IMR-90 (cell line): ENCODE data around the gene TM4SF4. TPM values are rescaled to one million over a fixed set of nuclear protein-coding genes. Genes with fewer than 3 reads are reported as not detected.

ENCODE experiments used
- ATAC-seq: fragments of 200-7000 bp; cut with Tn5 transposase; 2 replicates; pipeline ENCODE4 v1.9.1; 2020; ENCODE audit warnings: low read depth, mild to moderate bottlenecking, moderate library complexity
- BruUV-seq: library from RNA; stranded (reverse); fragments of 400-500 nt; replicated peaks from 2 replicates; lab custom pipeline; 2021; lab: Mats Ljungman, UMichigan
- CTCF ChIA-PET: fragments of 300-600 bp; formaldehyde crosslinking; extraction: SDS; loops from one replicate; lab custom pipeline; 2021; ENCODE audit warnings: antibody characterized with exemption; lab: Yijun Ruan, JAX
- POLR2A ChIA-PET: fragments of 300-600 bp; sonication (Branson Sonifier 250); formaldehyde crosslinking; loops from one replicate; lab custom pipeline; 2022; ENCODE audit warnings: antibody characterized with exemption; ENCODE audit not compliant: unreplicated experiment; lab: Charles Lee
- DNase-seq: peaks from one replicate; pipeline ENCODE4 v3.0.0; 2013
- H2AFZ ChIP-seq: replicated peaks from 2 replicates; pipeline ENCODE3; 2013; ENCODE audit warnings: low read length, mild to moderate bottlenecking; ENCODE audit not compliant: poor library complexity
- H2AK5ac ChIP-seq: 2 replicates; pipeline ENCODE4 v1.6.1; 2013; ENCODE audit warnings: low read depth, low read length, inconsistent platforms
- H2AK9ac ChIP-seq: replicated peaks from 2 replicates; pipeline ENCODE3; 2013; ENCODE audit warnings: mild to moderate bottlenecking, low read depth, low read length, moderate library complexity; ENCODE audit not compliant: poor library complexity
- H2BK120ac ChIP-seq: 2 replicates; pipeline ENCODE4 v1.6.1; 2013; ENCODE audit warnings: low read depth, low read length, inconsistent platforms
- H2BK15ac ChIP-seq: 3 replicates; pipeline ENCODE4 v1.6.1; 2013; ENCODE audit warnings: low read depth, low read length, inconsistent platforms
- H2BK20ac ChIP-seq: 2 replicates; pipeline ENCODE4 v1.6.1; 2013; ENCODE audit warnings: low read depth, mild to moderate bottlenecking, inconsistent platforms, low read length, moderate library complexity
- H2BK5ac ChIP-seq: 2 replicates; pipeline ENCODE4 v1.6.1; 2013; ENCODE audit warnings: mild to moderate bottlenecking, low read depth, low read length, inconsistent platforms; ENCODE audit not compliant: poor library complexity, severe bottlenecking
- H3K14ac ChIP-seq: replicated peaks from 2 replicates; pipeline ENCODE4 v1.6.1; 2013; ENCODE audit warnings: low read depth, low read length, inconsistent platforms
- H3K18ac ChIP-seq: 2 replicates; pipeline ENCODE4 v1.6.1; 2013; ENCODE audit warnings: low read depth, low read length, control low read depth
- H3K23ac ChIP-seq: 2 replicates; pipeline ENCODE4 v1.6.1; 2013; ENCODE audit warnings: low read depth, low read length, inconsistent platforms
- H3K27ac ChIP-seq: 2 replicates; pipeline ENCODE4 v1.5.1; 2013; ENCODE audit warnings: mild to moderate bottlenecking, control low read depth, low read length; ENCODE audit not compliant: insufficient read depth
- H3K27me3 ChIP-seq: 2 replicates; pipeline ENCODE4 v1.6.1; 2013; ENCODE audit warnings: low read length; ENCODE audit not compliant: control insufficient read depth, insufficient read depth
- H3K36me3 ChIP-seq: 2 replicates; pipeline ENCODE4 v1.6.1; 2013; ENCODE audit warnings: low read length, mixed read lengths; ENCODE audit not compliant: control insufficient read depth, insufficient read depth
- H3K4ac ChIP-seq: 2 replicates; pipeline ENCODE4 v1.6.1; 2013; ENCODE audit warnings: low read depth, low read length, inconsistent platforms
- H3K4me1 ChIP-seq: 2 replicates; pipeline ENCODE4 v1.6.1; 2013; ENCODE audit warnings: low read length, mixed read lengths; ENCODE audit not compliant: control insufficient read depth, insufficient read depth
- H3K4me2 ChIP-seq: 2 replicates; pipeline ENCODE4 v1.6.1; 2013; ENCODE audit warnings: low read depth, mild to moderate bottlenecking, control low read depth, low read length, moderate library complexity
- H3K4me3 ChIP-seq: 2 replicates; pipeline ENCODE4 v1.5.1; 2013; ENCODE audit warnings: low read depth, mild to moderate bottlenecking, control low read depth, low read length, moderate library complexity; ENCODE audit not compliant: insufficient read depth
- H3K56ac ChIP-seq: 2 replicates; pipeline ENCODE4 v1.6.1; 2013; ENCODE audit warnings: low read length, inconsistent platforms; ENCODE audit not compliant: insufficient read depth; ENCODE audit errors: extremely low read depth
- H3K79me1 ChIP-seq, 2 experiments: 2 replicates each; pipeline ENCODE4 v1.6.1; 2013; ENCODE audit warnings: low read length in 2 of 2, inconsistent platforms in 1 of 2, low read depth in 1 of 2
- H3K9ac ChIP-seq: 2 replicates; pipeline ENCODE4 v1.6.1; 2013; ENCODE audit warnings: low read depth, low read length, control low read depth
- H3K9me1 ChIP-seq: 2 replicates; pipeline ENCODE4 v1.6.1; 2013; ENCODE audit warnings: low read length, inconsistent platforms; ENCODE audit not compliant: insufficient read depth
- H3K9me3 ChIP-seq: 2 replicates; pipeline ENCODE4 v1.6.1; 2013; ENCODE audit warnings: low read length; ENCODE audit not compliant: control insufficient read depth, insufficient read depth
- H4K20me1 ChIP-seq: 2 replicates; pipeline ENCODE4 v1.6.1; 2013; ENCODE audit warnings: low read length, inconsistent platforms; ENCODE audit not compliant: insufficient read depth
- H4K5ac ChIP-seq: 2 replicates; pipeline ENCODE4 v1.6.1; 2013; ENCODE audit warnings: mild to moderate bottlenecking, low read depth, low read length, control low read depth
- H4K8ac ChIP-seq, 2 experiments: 2 replicates each; pipeline ENCODE4 v1.6.1; 2013; ENCODE audit warnings: low read depth in 2 of 2, low read length in 2 of 2, control low read depth in 1 of 2, inconsistent platforms in 1 of 2
- H4K91ac ChIP-seq: 2 replicates; pipeline ENCODE4 v1.6.1; 2013; ENCODE audit warnings: low read depth, low read length, inconsistent platforms; ENCODE audit not compliant: insufficient read depth
- BHLHE40 ChIP-seq: fragments of 150-350 bp; IDR thresholded peaks from 2 replicates; pipeline ENCODE4 v1.6.1; 2016; ENCODE audit warnings: mild to moderate bottlenecking, low read depth, low read length
- CEBPB ChIP-seq: IDR thresholded peaks from 2 replicates; pipeline ENCODE4 v1.6.1; 2012; ENCODE audit warnings: low read depth, low read length, improper control_type of control experiment
- CHD1 ChIP-seq: IDR thresholded peaks from 2 replicates; pipeline ENCODE4 v1.6.1; 2012; ENCODE audit warnings: low read depth, low read length, improper control_type of control experiment
- FOS ChIP-seq: fragments of 150-350 bp; IDR thresholded peaks from 2 replicates; pipeline ENCODE4 v1.6.1; 2016; ENCODE audit warnings: low read depth, low read length
- MAFK ChIP-seq: IDR thresholded peaks from 2 replicates; pipeline ENCODE4 v1.6.1; 2012; ENCODE audit warnings: low read depth, low read length, improper control_type of control experiment
- MAZ ChIP-seq: IDR thresholded peaks from 2 replicates; pipeline ENCODE4 v1.6.1; 2012; ENCODE audit warnings: low read depth, mild to moderate bottlenecking, low read length, improper control_type of control experiment, moderate library complexity, borderline replicate concordance
- MXI1 ChIP-seq: IDR thresholded peaks from 2 replicates; pipeline ENCODE4 v1.6.1; 2012; ENCODE audit warnings: low read depth, mild to moderate bottlenecking, low read length, moderate library complexity, borderline replicate concordance
- NFE2L2 ChIP-seq: fragments of 150-350 bp; IDR thresholded peaks from 2 replicates; pipeline ENCODE4 v1.6.1; 2016; ENCODE audit warnings: low read depth, mild to moderate bottlenecking, low read length
- POLR2A ChIP-seq: IDR thresholded peaks from 2 replicates; pipeline ENCODE4 v1.6.1; 2012; ENCODE audit warnings: mild to moderate bottlenecking, low read depth, low read length
- RCOR1 ChIP-seq: IDR thresholded peaks from 2 replicates; pipeline ENCODE4 v1.6.1; 2012; ENCODE audit warnings: mild to moderate bottlenecking, low read length, improper control_type of control experiment; ENCODE audit not compliant: insufficient replicate concordance
- RFX5 ChIP-seq: IDR thresholded peaks from 2 replicates; pipeline ENCODE4 v1.8.0; 2012; ENCODE audit warnings: low read depth, mild to moderate bottlenecking, low read length, moderate library complexity
- SMC3 ChIP-seq: fragments of 150-350 bp; IDR thresholded peaks from 2 replicates; pipeline ENCODE4 v1.6.1; 2016; ENCODE audit warnings: low read depth, mild to moderate bottlenecking, antibody characterized with exemption, low read length, moderate library complexity
- WGBS, 2 experiments: methylation state at CpG; one replicate each; pipeline versions ENCODE4 v1.1.5 to v1.1.7; 2013; ENCODE audit warnings: missing lambda C conversion rate in 2 of 2; ENCODE audit not compliant: insufficient read length in 1 of 2; ENCODE audit errors: extremely low coverage in 2 of 2; 5-methylcytosine and 5-hydroxymethylcytosine counted together
- dilution Hi-C: fragments of 300-500 bp; cut with HindIII; formaldehyde crosslinking; loops from one replicate; pipeline ENCODE4 v1.14.3; 2018; ENCODE audit warnings: low sequenced_read_pairs; ENCODE audit not compliant: unreplicated experiment
- in situ Hi-C: fragments of 300-500 bp; cut with MboI; formaldehyde crosslinking; loops from 3 replicates; pipeline ENCODE4 v1.14.3; 2019; ENCODE audit warnings: low sequenced_read_pairs, inconsistent platforms, mixed read lengths
- intact Hi-C: fragments of 100-400 bp; cut with micrococcal nuclease; formaldehyde crosslinking; loops from 2 replicates; pipeline ENCODE4 v1.10.0; 2022
- polyA plus RNA-seq, 3 experiments: library from polyadenylated mRNA; depleted of rRNA; stranded (reverse); fragments of >200 nt; gene quantifications; 2 replicates each; pipeline ENCODE4 v1.2.3, GENCODE V29; 2012; ENCODE audit warnings: low replicate concordance in 1 of 3
- total RNA-seq: library from RNA; depleted of rRNA; stranded (reverse); fragments of >200 nt; gene quantifications from 2 replicates; pipeline ENCODE4 v1.2.3, GENCODE V29; 2012
- TF ChIP-seq, protein P1 (sequence below): fragments of 150-350 bp; IDR thresholded peaks from 2 replicates; pipeline ENCODE4 v1.6.1; 2017; ENCODE audit warnings: mild to moderate bottlenecking, antibody characterized with exemption, low read length, low read depth
- TF ChIP-seq, protein P2 (sequence below): fragments of 150-350 bp; IDR thresholded peaks from 2 replicates; pipeline ENCODE4 v1.6.1; 2016; ENCODE audit warnings: low read depth, mild to moderate bottlenecking, low read length, moderate library complexity, borderline replicate concordance

The TM4SF4 gene
- total and polyA plus RNA-seq, 2 of the 4 experiments (the other 2 are of a cell fraction), result 0.60 to 1.6 TPM

- Histone ChIP-seq H4K20me1 (peaks cover 7% of the 10 kb centered on the region; the same call in 1 of the 2 replicates), H3K18ac (peak overlapping the region; percentile 75), H2BK5ac (peak overlapping the region; percentile 83), H2BK15ac (peak overlapping the region; percentile 80; the same call in 1 of the 3 replicates), H3K9me1 (peaks cover 28% of the 10 kb centered on the region), H3K36me3 (peaks cover 12% of the 10 kb centered on the region), H3K4ac (peak overlapping the region; percentile 93), H3K4me1 (peaks cover 24% of the 10 kb centered on the region), H4K91ac (peak overlapping the region; percentile 60; the same call in 1 of the 2 replicates), H3K23ac (peak overlapping the region; percentile 75; the same call in 1 of the 2 replicates), H4K5ac (peak overlapping the region; percentile 57; the same call in 1 of the 2 replicates), H2AK5ac (peak overlapping the region; percentile 48; the same call in 1 of the 2 replicates), H2AK9ac (no peak overlapping the region), H3K14ac (peak overlapping the region; percentile 88), H3K4me2 (peak overlapping the region; percentile 16; the same call in 1 of the 2 replicates), H3K27me3 (no peaks in the 10 kb centered on the region), H2BK120ac (peak overlapping the region; percentile 87), H3K9me3 (no peaks in the 10 kb centered on the region), H3K4me3 (no peak overlapping the region), H2BK20ac (peak overlapping the region; percentile 71), H3K79me1 (peaks cover 37 to 73% of the 10 kb centered on the region in 2 experiments), H3K27ac (peak overlapping the region; percentile 60), H3K56ac (no peak overlapping the region; the same call in none of the 2 replicates), H4K8ac (peak overlapping the region; percentile 55 to 66; a peak in 3 of 4 replicates), H3K9ac (peak overlapping the region; percentile 6; the same call in 1 of the 2 replicates), H2AFZ (no peak overlapping the region)
- intact Hi-C loops (loop anchor here (5.0 kb wide), 1 partner anchor 35 kb away; no protein-coding TSS in a partner anchor), in situ Hi-C loops (no loop called here), dilution Hi-C loops (no loop called here)
- WGBS, 2 experiments, result no CpG with 5 or more reads among the region's 9 CpGs
- DNase-seq (no peak), ATAC-seq (peak; percentile 8; the same call in 1 of the 2 replicates)
- CTCF ChIA-PET, result interaction anchor here (0.6 to 1.1 kb wide), 3 partner anchors 11 to 51 kb away, joined by 3 to 4 read pairs (median 3); no protein-coding TSS in a partner anchor
- no TSS peak for BruUV-seq
- POLR2A ChIA-PET, result no interaction called here
- no peak for TF ChIP-seq MAZ
- TF ChIP-seq MAFK, result no peak
- TF ChIP-seq CEBPB, result no peak
- no peak for TF ChIP-seq NFE2L2
- no peak for TF ChIP-seq FOS
- TF ChIP-seq, protein P1, sequence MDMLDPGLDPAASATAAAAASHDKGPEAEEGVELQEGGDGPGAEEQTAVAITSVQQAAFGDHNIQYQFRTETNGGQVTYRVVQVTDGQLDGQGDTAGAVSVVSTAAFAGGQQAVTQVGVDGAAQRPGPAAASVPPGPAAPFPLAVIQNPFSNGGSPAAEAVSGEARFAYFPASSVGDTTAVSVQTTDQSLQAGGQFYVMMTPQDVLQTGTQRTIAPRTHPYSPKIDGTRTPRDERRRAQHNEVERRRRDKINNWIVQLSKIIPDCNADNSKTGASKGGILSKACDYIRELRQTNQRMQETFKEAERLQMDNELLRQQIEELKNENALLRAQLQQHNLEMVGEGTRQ, result no peak
- TF ChIP-seq, protein P2, sequence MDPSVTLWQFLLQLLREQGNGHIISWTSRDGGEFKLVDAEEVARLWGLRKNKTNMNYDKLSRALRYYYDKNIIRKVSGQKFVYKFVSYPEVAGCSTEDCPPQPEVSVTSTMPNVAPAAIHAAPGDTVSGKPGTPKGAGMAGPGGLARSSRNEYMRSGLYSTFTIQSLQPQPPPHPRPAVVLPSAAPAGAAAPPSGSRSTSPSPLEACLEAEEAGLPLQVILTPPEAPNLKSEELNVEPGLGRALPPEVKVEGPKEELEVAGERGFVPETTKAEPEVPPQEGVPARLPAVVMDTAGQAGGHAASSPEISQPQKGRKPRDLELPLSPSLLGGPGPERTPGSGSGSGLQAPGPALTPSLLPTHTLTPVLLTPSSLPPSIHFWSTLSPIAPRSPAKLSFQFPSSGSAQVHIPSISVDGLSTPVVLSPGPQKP, result no peak
- no peak for TF ChIP-seq RFX5
- TF ChIP-seq POLR2A, result no peak
- no peak for TF ChIP-seq BHLHE40
- TF ChIP-seq CHD1, result no peak
- TF ChIP-seq SMC3, result no peak
- TF ChIP-seq RCOR1, result no peak
- TF ChIP-seq MXI1, result no peak
Observed at GRCh38 chr3:149542375-149543312, 68.1 kb downstream of the TM4SF4 start.
